HL-60 (cell line): ENCODE data around the gene UNK.

Experiments used
- DNase-seq, 2 experiments: peaks; one replicate each; pipeline ENCODE4 v3.0.0-alpha.2; 2010 to 2020; ENCODE audit warnings: low read depth in 1 of 2, low spot score in 1 of 2
- H3K27ac ChIP-seq: fragments of 250-450 bp; sonication (Bioruptor Pico); replicated peaks from 2 replicates; pipeline ENCODE4 v1.5.1; 2020; ENCODE audit warnings: mild to moderate bottlenecking, moderate library complexity
- H3K27me3 ChIP-seq: fragments of 250-450 bp; sonication (Bioruptor Pico); 2 replicates; pipeline ENCODE4 v1.5.1; 2021; ENCODE audit warnings: mild to moderate bottlenecking, moderate library complexity; ENCODE audit not compliant: insufficient read depth, poor library complexity, severe bottlenecking
- H3K4me3 ChIP-seq: replicated peaks from 2 replicates; pipeline ENCODE4 v1.5.1; 2011; ENCODE audit warnings: mild to moderate bottlenecking, control low read depth, low read length; ENCODE audit not compliant: insufficient read depth
- GABPA ChIP-seq: IDR thresholded peaks from 2 replicates; pipeline ENCODE4 v1.6.1; 2012; ENCODE audit warnings: low read depth
- POLR2AphosphoS5 ChIP-seq: IDR thresholded peaks from 2 replicates; pipeline ENCODE4 v1.6.1; 2012; ENCODE audit warnings: low read depth
- SPI1 ChIP-seq: IDR thresholded peaks from 2 replicates; pipeline ENCODE4 v1.6.1; 2012; ENCODE audit warnings: low read depth, mild to moderate bottlenecking, borderline replicate concordance
- TF ChIP-seq, protein P1 (sequence below): IDR thresholded peaks from 2 replicates; pipeline ENCODE4 v1.6.1; 2012; ENCODE audit warnings: low read depth; ENCODE audit not compliant: insufficient replicate concordance
- TF ChIP-seq, protein P2 (sequence below): IDR thresholded peaks from one replicate; pipeline ENCODE4 v1.5.1; 2011; ENCODE audit warnings: low read length, control low read depth, inconsistent platforms; ENCODE audit not compliant: insufficient read depth

UNK gene

DNA sequence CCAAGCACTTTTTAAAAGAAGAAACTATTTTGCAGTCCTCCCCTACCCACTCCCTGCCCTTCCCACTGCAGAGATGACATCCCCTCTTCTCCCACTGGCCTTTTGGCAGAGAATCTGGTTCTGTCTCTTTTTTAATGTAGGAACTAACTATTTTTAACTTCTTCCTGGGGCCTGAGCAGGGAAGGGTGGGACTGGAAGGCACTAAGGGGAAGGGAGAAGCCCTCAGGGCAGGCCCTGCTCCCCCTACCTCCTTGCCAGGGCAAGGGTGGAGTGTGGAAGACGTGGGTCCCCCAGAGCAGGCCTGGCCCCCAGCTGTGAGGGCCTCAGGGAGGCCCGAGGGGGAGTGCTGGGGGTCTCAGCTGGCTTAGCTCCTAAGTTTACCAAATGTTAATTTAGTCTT is 40.1 kb downstream of the UNK start:
- no peak overlapping the region for H3K4me3 ChIP-seq
- no peak for DNase-seq
- TF ChIP-seq GABPA (no peak), POLR2AphosphoS5 (no peak), SPI1 (no peak)
- TF ChIP-seq, protein P1, sequence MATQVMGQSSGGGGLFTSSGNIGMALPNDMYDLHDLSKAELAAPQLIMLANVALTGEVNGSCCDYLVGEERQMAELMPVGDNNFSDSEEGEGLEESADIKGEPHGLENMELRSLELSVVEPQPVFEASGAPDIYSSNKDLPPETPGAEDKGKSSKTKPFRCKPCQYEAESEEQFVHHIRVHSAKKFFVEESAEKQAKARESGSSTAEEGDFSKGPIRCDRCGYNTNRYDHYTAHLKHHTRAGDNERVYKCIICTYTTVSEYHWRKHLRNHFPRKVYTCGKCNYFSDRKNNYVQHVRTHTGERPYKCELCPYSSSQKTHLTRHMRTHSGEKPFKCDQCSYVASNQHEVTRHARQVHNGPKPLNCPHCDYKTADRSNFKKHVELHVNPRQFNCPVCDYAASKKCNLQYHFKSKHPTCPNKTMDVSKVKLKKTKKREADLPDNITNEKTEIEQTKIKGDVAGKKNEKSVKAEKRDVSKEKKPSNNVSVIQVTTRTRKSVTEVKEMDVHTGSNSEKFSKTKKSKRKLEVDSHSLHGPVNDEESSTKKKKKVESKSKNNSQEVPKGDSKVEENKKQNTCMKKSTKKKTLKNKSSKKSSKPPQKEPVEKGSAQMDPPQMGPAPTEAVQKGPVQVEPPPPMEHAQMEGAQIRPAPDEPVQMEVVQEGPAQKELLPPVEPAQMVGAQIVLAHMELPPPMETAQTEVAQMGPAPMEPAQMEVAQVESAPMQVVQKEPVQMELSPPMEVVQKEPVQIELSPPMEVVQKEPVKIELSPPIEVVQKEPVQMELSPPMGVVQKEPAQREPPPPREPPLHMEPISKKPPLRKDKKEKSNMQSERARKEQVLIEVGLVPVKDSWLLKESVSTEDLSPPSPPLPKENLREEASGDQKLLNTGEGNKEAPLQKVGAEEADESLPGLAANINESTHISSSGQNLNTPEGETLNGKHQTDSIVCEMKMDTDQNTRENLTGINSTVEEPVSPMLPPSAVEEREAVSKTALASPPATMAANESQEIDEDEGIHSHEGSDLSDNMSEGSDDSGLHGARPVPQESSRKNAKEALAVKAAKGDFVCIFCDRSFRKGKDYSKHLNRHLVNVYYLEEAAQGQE: no peak
- TF ChIP-seq, protein P2, sequence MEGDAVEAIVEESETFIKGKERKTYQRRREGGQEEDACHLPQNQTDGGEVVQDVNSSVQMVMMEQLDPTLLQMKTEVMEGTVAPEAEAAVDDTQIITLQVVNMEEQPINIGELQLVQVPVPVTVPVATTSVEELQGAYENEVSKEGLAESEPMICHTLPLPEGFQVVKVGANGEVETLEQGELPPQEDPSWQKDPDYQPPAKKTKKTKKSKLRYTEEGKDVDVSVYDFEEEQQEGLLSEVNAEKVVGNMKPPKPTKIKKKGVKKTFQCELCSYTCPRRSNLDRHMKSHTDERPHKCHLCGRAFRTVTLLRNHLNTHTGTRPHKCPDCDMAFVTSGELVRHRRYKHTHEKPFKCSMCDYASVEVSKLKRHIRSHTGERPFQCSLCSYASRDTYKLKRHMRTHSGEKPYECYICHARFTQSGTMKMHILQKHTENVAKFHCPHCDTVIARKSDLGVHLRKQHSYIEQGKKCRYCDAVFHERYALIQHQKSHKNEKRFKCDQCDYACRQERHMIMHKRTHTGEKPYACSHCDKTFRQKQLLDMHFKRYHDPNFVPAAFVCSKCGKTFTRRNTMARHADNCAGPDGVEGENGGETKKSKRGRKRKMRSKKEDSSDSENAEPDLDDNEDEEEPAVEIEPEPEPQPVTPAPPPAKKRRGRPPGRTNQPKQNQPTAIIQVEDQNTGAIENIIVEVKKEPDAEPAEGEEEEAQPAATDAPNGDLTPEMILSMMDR: no peak
- H3K27ac ChIP-seq: 0 out of 2 replicates have a peak overlapping the region, but pooled peaks have one; percentile 19
- H3K27me3 ChIP-seq: no peaks in the 10 kb centered on the region

DNA sequence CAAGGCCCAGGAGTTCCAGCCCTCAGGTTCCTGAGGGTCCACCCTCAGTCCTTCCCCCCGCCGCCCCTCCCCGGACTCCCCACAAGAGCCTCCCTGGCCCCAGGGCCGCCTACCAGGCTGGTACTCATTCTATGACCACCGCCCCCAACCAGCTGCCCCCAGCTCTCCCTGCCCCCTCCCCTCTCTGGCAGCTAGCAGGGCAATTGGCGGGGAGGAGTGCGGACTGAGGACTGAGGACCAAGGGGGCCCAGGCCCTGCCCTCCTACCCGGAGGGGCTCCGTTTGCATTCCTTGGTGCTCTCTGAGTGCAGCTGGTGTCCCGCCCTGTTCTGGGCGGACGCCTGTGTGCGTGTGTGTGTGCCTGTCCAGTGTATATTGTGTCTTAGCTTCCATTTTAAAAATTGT is 40.5 kb downstream of the UNK start:
- Histone ChIP-seq H3K4me3 (no peak overlapping the region), H3K27me3 (no peaks in the 10 kb centered on the region), H3K27ac (no peak overlapping the region)
- DNase-seq: no peak
- TF ChIP-seq, protein P1: no peak
- TF ChIP-seq, protein P2: no peak
- TF ChIP-seq SPI1 (no peak), GABPA (no peak), POLR2AphosphoS5 (no peak)

DNA sequence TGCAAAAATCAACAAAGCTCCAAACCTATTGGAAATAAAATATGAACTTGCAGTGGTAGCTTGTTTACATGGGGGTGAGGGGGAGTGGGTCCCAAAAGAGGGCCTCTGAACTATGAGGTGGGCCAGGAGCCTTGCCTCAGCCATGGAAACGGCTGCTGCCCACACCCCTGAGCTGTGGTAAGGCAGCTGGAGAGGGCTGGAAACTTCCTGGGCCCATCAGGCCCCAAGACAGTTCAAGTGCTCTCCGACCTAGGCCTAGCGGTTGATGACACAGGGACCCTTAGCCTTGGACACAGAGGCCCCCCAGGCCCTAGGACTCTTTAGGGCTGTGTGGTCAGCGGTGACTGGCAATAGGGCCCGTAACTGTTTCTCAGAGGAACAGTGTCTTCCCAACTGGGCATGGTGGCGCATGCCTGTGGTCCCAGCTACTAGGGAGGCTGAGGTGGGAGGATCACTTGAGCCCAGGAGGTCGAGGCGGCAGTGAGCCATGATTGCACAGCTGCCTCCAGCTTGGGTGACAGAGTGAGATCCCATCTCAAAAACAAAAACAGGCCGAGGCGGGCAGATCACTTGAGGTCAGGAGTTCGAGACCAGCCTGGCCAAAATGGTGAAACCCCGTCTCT is 41.3 kb downstream of the UNK start:
- H3K27ac ChIP-seq: no peak overlapping the region
- DNase-seq: no peak
- TF ChIP-seq, protein P1: no peak
- no peak for TF ChIP-seq GABPA
- TF ChIP-seq, protein P2: no peak
- no peak for TF ChIP-seq POLR2AphosphoS5
- TF ChIP-seq SPI1: no peak
- no peak overlapping the region for H3K4me3 ChIP-seq
- no peaks in the 10 kb centered on the region for H3K27me3 ChIP-seq
